ENCODE data around the gene PHF2.

Gene PHF2

GRCh38 chr9:93712896-93713295 lies 136.5 kb downstream of the PHF2 start:
- no peak overlapping the region for H2AFZ ChIP-seq (ENCODE audit: low read depth)
- no peaks in the 10 kb centered on the region for H3K27me3 ChIP-seq (ENCODE audit: insufficient read depth, low read depth)

GRCh38 chr9:93713716-93714115 lies 137.3 kb downstream of the PHF2 start:
- Histone ChIP-seq H3K79me2 (ENCODE audit: insufficient read depth, low read depth) (no peaks in the 10 kb centered on the region), H4K20me1 (ENCODE audit: insufficient read depth) (no peaks in the 10 kb centered on the region), H3K4me2 (no peak overlapping the region), H2AFZ (ENCODE audit: low read depth) (no peak overlapping the region), H3K36me3 (ENCODE audit: insufficient read depth) (no peaks in the 10 kb centered on the region), H3K27ac (no peak overlapping the region), H3K9ac (no peak overlapping the region), H3K4me3 (IDR thresholded peaks at IDR 0.05; ENCODE audit: insufficient read depth, low read depth, low read length) (no peak overlapping the region), H3K4me1 (ENCODE audit: low read depth, poor library complexity, severe bottlenecking) (no peaks in the 10 kb centered on the region), H3K27me3 (ENCODE audit: insufficient read depth, low read depth) (no peaks in the 10 kb centered on the region)
- TF ChIP-seq CTCF (conservative IDR thresholded peaks at IDR 0.05; ENCODE audit: low read depth, low read length): no peak

More at GRCh38 chr9:93712896-93713295, 136.5 kb downstream of the PHF2 start:
- Histone ChIP-seq H3K4me3 (IDR thresholded peaks at IDR 0.05; ENCODE audit: insufficient read depth, low read depth, low read length) (no peak overlapping the region), H3K36me3 (ENCODE audit: insufficient read depth) (no peaks in the 10 kb centered on the region), H3K79me2 (ENCODE audit: insufficient read depth, low read depth) (no peaks in the 10 kb centered on the region), H3K4me1 (ENCODE audit: low read depth, poor library complexity, severe bottlenecking) (no peaks in the 10 kb centered on the region), H3K9ac (no peak overlapping the region), H4K20me1 (ENCODE audit: insufficient read depth) (no peaks in the 10 kb centered on the region), H3K4me2 (no peak overlapping the region), H3K27ac (no peak overlapping the region)
- no peak for TF ChIP-seq CTCF (conservative IDR thresholded peaks at IDR 0.05; ENCODE audit: low read depth, low read length)

GRCh38 chr9:93721417-93721965 lies 145.1 kb downstream of the PHF2 start:
- H3K27me3 ChIP-seq (ENCODE audit: insufficient read depth, low read depth): no peaks in the 10 kb centered on the region
- H3K36me3 ChIP-seq (ENCODE audit: insufficient read depth): no peaks in the 10 kb centered on the region

GRCh38 chr9:93724852-93725251 lies 148.5 kb downstream of the PHF2 start:
- H3K79me2 ChIP-seq (ENCODE audit: insufficient read depth, low read depth): no peaks in the 10 kb centered on the region
- TF ChIP-seq CTCF (conservative IDR thresholded peaks at IDR 0.05; ENCODE audit: low read depth, low read length): no peak
- H3K27ac ChIP-seq: no peak overlapping the region
- no peaks in the 10 kb centered on the region for H4K20me1 ChIP-seq (ENCODE audit: insufficient read depth)
- H3K4me1 ChIP-seq (ENCODE audit: low read depth, poor library complexity, severe bottlenecking): no peaks in the 10 kb centered on the region
- no peak overlapping the region for H3K4me2 ChIP-seq
- H3K9ac ChIP-seq: no peak overlapping the region
- H3K36me3 ChIP-seq (ENCODE audit: insufficient read depth): no peaks in the 10 kb centered on the region
- H3K4me3 ChIP-seq (IDR thresholded peaks at IDR 0.05; ENCODE audit: insufficient read depth, low read depth, low read length): no peak overlapping the region
- no peaks in the 10 kb centered on the region for H3K27me3 ChIP-seq (ENCODE audit: insufficient read depth, low read depth)
- no peak overlapping the region for H2AFZ ChIP-seq (ENCODE audit: low read depth)

More at GRCh38 chr9:93721417-93721965, 145.1 kb downstream of the PHF2 start:
- Histone ChIP-seq H2AFZ (ENCODE audit: low read depth) (no peak overlapping the region), H3K9ac (no peak overlapping the region), H3K4me3 (IDR thresholded peaks at IDR 0.05; ENCODE audit: insufficient read depth, low read depth, low read length) (no peak overlapping the region), H3K4me1 (ENCODE audit: low read depth, poor library complexity, severe bottlenecking) (no peaks in the 10 kb centered on the region), H4K20me1 (ENCODE audit: insufficient read depth) (no peaks in the 10 kb centered on the region), H3K27ac (no peak overlapping the region), H3K79me2 (ENCODE audit: insufficient read depth, low read depth) (no peaks in the 10 kb centered on the region), H3K4me2 (no peak overlapping the region)
- TF ChIP-seq CTCF (conservative IDR thresholded peaks at IDR 0.05; ENCODE audit: low read depth, low read length): no peak
